ENCODE results near the gene EIF4A2. TPM values are rescaled to one million over a fixed set of nuclear protein-coding genes. Genes with fewer than 3 reads are reported as not detected.
"Not testable (repeated sequence)": the region's sequence is repeated elsewhere in the genome, so short reads cannot be mapped to it uniquely, and the experiment has no call there.

EIF4A2 gene
- polyA plus RNA-seq, 1 experiment: 774 TPM

GRCh38 chr3:186798239-186798874 lies 15.0 kb downstream of the EIF4A2 start:
- no peak for DNase-seq (ENCODE audit: low read depth, low spot score)
- ChIA-PET CTCF (interaction anchor here (0.9 to 1.7 kb wide), 2 partner anchors 24 to 184 kb away, joined by 5 to 9 read pairs; no protein-coding TSS in a partner anchor), POLR2A (interaction anchor here (1.7 kb wide), 1 partner anchor 15 kb away, joined by 10 read pairs; the partner anchor contains the start of gene EIF4A2)
- Histone ChIP-seq H3K4me3 (ENCODE audit: low read depth, low read length) (no peak overlapping the region), H3K27ac (ENCODE audit: low read depth, low read length) (no peak overlapping the region), H3K27me3 (ENCODE audit: control insufficient read depth, insufficient read depth, low read length) (no peaks in the 10 kb centered on the region), H3K9me3 (ENCODE audit: control insufficient read depth, insufficient read depth, low read length) (no peaks in the 10 kb centered on the region)
- no peak for TF ChIP-seq CTCF (IDR thresholded peaks at IDR 0.05; ENCODE audit: low read depth, low read length)

- POLR2A ChIA-PET: no interaction called here
- TF ChIP-seq CTCF (IDR thresholded peaks at IDR 0.05; ENCODE audit: low read depth, low read length): no peak
Measured at GRCh38 chr3:186800285-186800684, 16.9 kb downstream of the EIF4A2 start.

GRCh38 chr3:186802701-186803100 lies 19.3 kb downstream of the EIF4A2 start:
- no peak for DNase-seq (ENCODE audit: low read depth, low spot score)
- no peak overlapping the region for H3K4me3 ChIP-seq (ENCODE audit: low read depth, low read length)
- H3K27me3 ChIP-seq (ENCODE audit: control insufficient read depth, insufficient read depth, low read length): no peaks in the 10 kb centered on the region
- TF ChIP-seq CTCF (IDR thresholded peaks at IDR 0.05; ENCODE audit: low read depth, low read length): no peak
- ChIA-PET POLR2A (no interaction called here), CTCF (no interaction called here)
- H3K9me3 ChIP-seq (ENCODE audit: control insufficient read depth, insufficient read depth, low read length): no peaks in the 10 kb centered on the region; the same call in 1 of the 2 replicates
- no peak overlapping the region for H3K27ac ChIP-seq (ENCODE audit: low read depth, low read length)

More at GRCh38 chr3:186800285-186800684, 16.9 kb downstream of the EIF4A2 start:
- CTCF ChIA-PET: interaction anchor here (0.6 to 1.1 kb wide), 2 partner anchors 21 to 605 kb away, joined by 3 to 8 read pairs; no protein-coding TSS in a partner anchor
- no peak for DNase-seq (ENCODE audit: low read depth, low spot score)
- Histone ChIP-seq H3K27ac (ENCODE audit: low read depth, low read length) (no peak overlapping the region), H3K4me3 (ENCODE audit: low read depth, low read length) (no peak overlapping the region), H3K27me3 (ENCODE audit: control insufficient read depth, insufficient read depth, low read length) (no peaks in the 10 kb centered on the region), H3K9me3 (ENCODE audit: control insufficient read depth, insufficient read depth, low read length) (no peaks in the 10 kb centered on the region)

- H3K27me3 ChIP-seq (ENCODE audit: control insufficient read depth, insufficient read depth, low read length); DNase-seq (ENCODE audit: low read depth, low spot score); H3K9me3 ChIP-seq (ENCODE audit: control insufficient read depth, insufficient read depth, low read length); POLR2A ChIA-PET; H3K4me3 ChIP-seq (ENCODE audit: low read depth, low read length); H3K27ac ChIP-seq (ENCODE audit: low read depth, low read length): not testable (repeated sequence)
- CTCF ChIA-PET: interaction anchor here (3.2 kb wide), 1 partner anchor 18 kb away, joined by 14 read pairs; no protein-coding TSS in a partner anchor
Measured at GRCh38 chr3:186803447-186803846, 20.1 kb downstream of the EIF4A2 start.

GRCh38 chr3:186806089-186807055 lies 23.0 kb downstream of the EIF4A2 start, which contains the start of gene RFC4:
TSS of gene RFC4 (minus strand) at chr3:186806482. CDS start at chr3:186804713, 1,769 bp downstream.
- Histone ChIP-seq H3K27ac (ENCODE audit: low read depth, low read length) (peak within 1 kb of the TSS; percentile 73), H3K9me3 (ENCODE audit: control insufficient read depth, insufficient read depth, low read length) (no peaks in the 10 kb centered on the region; the same call in 1 of the 2 replicates), H3K4me3 (ENCODE audit: low read depth, low read length) (peak within 1 kb of the TSS; percentile 88), H3K27me3 (ENCODE audit: control insufficient read depth, insufficient read depth, low read length) (no peaks in the 10 kb centered on the region)
- no peak for DNase-seq (ENCODE audit: low read depth, low spot score)
- ChIA-PET CTCF (interaction anchor here (3.0 to 4.4 kb wide), 3 partner anchors 15 to 190 kb away, joined by 14 to 25 read pairs (median 22); no protein-coding TSS in a partner anchor), POLR2A (interaction anchor here (1.1 kb wide), 1 partner anchor 16 kb away, joined by 4 read pairs; no protein-coding TSS in a partner anchor)
- TF ChIP-seq CTCF (IDR thresholded peaks at IDR 0.05; ENCODE audit: low read depth, low read length): no peak
